NK-92 (cell line): ENCODE measurements around the gene ICE2.

Experiments
- DNase-seq: peaks from one replicate; lab custom pipeline; 2025; ENCODE audit not compliant: unreplicated experiment; lab: John Stamatoyannopoulos, UW

Gene ICE2

GRCh38 chr15:60372756-60373155, 106.2 kb downstream of the ICE2 start:
- no peak for DNase-seq

DNA sequence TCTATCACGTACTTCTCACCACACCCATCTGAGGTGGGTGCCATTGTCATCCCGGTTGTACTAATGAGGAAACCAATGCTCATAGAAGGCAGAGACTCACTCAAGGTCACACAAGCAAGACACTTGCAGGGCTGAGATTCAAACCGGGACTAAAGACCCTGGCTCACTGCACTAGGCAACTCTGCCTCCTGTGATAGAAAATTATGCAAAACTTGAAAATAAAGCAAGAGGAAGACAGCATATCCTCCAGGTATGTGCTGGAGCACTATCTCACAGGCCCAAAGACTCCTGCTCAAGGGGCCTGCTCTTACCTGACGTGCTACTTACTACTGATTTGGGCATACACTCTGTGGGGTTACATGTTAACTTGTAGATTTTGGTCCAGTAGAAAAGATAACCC, 106.7 kb downstream of the ICE2 start:
- DNase-seq, result no peak

DNA sequence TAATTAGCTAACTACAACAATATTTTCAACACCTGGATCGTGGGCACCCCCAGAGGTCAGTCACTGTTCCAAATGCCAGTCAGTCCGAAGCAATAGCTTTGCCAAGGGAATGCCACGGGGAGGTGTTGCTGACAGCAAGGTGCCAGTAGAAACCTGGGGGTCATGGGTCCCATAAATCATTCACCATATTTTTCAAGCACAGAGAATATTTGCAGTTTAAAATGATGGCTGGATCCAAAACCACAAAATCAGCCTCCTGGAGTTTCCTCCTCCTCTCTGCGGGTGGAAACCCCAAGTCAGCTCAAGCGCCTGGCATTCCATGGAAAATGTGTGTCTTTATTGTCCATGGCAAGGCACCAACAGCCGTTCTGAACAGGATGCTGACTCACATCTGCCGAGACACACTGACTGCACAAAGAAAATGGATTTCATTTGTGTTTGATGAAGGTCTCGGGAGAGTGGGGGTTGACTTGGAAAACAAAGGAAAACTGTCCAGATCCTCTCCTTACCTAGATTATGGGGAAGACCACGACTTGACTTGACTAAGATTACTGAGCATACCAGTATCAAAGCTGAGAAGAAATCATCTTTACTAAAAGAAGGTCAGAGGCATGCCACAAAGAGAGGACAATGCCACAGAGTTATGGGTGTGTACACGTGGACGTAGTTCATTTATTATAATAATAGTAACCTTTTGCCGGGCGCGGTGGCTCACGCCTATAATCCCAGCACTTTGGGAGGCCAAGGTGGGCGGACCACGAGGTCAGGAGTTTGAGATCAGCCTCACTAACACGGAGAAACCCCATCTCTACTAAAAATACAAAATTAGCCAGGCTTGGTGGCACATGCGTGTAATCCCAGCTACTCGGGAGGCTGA, 107.5 kb downstream of the ICE2 start:
- no peak for DNase-seq

- DNase-seq, result no peak
Measured at GRCh38 chr15:60370869-60371136, 108.1 kb downstream of the ICE2 start.

GRCh38 chr15:60370105-60370868, 108.7 kb downstream of the ICE2 start:
- no peak for DNase-seq

GRCh38 chr15:60369696-60370095, 109.2 kb downstream of the ICE2 start:
- no peak for DNase-seq
